WERI-Rb-1 (cell line): ENCODE measurements around the gene INTS1.

Source experiments
- DNase-seq: peaks from one replicate; pipeline ENCODE4 v3.0.0-alpha.2; 2020
- H3K27ac ChIP-seq: fragments of 250-450 bp; sonication (Bioruptor Pico); 2 replicates; pipeline ENCODE4 v1.5.1; 2020; ENCODE audit warnings: mild to moderate bottlenecking, moderate library complexity
- H3K27me3 ChIP-seq: fragments of 250-450 bp; sonication (Bioruptor Pico); 2 replicates; pipeline ENCODE4 v1.5.1; 2021; ENCODE audit warnings: mild to moderate bottlenecking, low read depth, moderate library complexity; ENCODE audit not compliant: insufficient read depth, severe bottlenecking
- H3K36me3 ChIP-seq: fragments of 250-450 bp; sonication (Bioruptor Pico); 2 replicates; pipeline ENCODE4 v1.5.1; 2020; ENCODE audit warnings: mild to moderate bottlenecking, moderate library complexity
- H3K4me3 ChIP-seq: 2 replicates; pipeline ENCODE4 v1.5.1; 2011; ENCODE audit warnings: low read depth, mild to moderate bottlenecking, control low read depth, low read length
- H3K9me3 ChIP-seq: fragments of 250-450 bp; sonication (Bioruptor Pico); 2 replicates; pipeline ENCODE4 v1.5.1; 2021; ENCODE audit warnings: mild to moderate bottlenecking, moderate library complexity; ENCODE audit not compliant: severe bottlenecking
- CTCF ChIP-seq: IDR thresholded peaks from 2 replicates; pipeline ENCODE4 v1.5.1; 2011; ENCODE audit warnings: low read depth, mild to moderate bottlenecking, control low read depth, inconsistent platforms, low read length

INTS1 gene

DNA sequence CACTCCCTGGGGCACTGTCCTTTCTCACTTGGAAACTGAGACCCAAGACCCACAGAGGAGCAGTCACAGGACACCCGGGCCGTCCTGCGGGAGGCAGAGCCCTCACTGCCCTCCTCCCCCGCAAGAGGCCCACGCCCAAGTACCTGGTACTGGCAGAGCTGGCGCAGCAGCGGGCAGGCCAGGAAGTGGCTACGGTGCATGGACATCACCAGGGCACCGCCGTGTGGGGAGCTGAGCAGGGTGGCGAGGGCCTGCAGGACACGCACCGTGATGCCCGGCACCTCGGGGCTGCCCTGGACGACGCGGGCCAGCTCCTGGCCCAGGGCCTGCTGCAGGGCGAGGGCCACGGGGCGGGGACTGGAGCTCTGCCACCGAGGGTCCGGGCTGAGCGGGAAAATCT lies 24.9 kb downstream of the INTS1 start:
- H3K27me3 ChIP-seq: no peaks in the 10 kb centered on the region
- no peak overlapping the region for H3K27ac ChIP-seq
- TF ChIP-seq CTCF: no peak
- no peak for DNase-seq
- no peak overlapping the region for H3K4me3 ChIP-seq
- peaks cover 78% of the 10 kb centered on the region for H3K36me3 ChIP-seq
- H3K9me3 ChIP-seq: no peaks in the 10 kb centered on the region

GRCh38 chr7:1478480-1478879 lies 25.7 kb downstream of the INTS1 start:
- DNase-seq: no peak
- Histone ChIP-seq H3K9me3 (no peaks in the 10 kb centered on the region), H3K27ac (no peak overlapping the region), H3K4me3 (no peak overlapping the region), H3K36me3 (peaks cover 78% of the 10 kb centered on the region), H3K27me3 (no peaks in the 10 kb centered on the region)
- no peak for TF ChIP-seq CTCF

GRCh38 chr7:1476859-1477258 lies 27.3 kb downstream of the INTS1 start:
- no peak for TF ChIP-seq CTCF
- no peak for DNase-seq
- Histone ChIP-seq H3K36me3 (peaks cover 78% of the 10 kb centered on the region), H3K4me3 (no peak overlapping the region), H3K27ac (no peak overlapping the region), H3K9me3 (no peaks in the 10 kb centered on the region), H3K27me3 (no peaks in the 10 kb centered on the region)

DNA sequence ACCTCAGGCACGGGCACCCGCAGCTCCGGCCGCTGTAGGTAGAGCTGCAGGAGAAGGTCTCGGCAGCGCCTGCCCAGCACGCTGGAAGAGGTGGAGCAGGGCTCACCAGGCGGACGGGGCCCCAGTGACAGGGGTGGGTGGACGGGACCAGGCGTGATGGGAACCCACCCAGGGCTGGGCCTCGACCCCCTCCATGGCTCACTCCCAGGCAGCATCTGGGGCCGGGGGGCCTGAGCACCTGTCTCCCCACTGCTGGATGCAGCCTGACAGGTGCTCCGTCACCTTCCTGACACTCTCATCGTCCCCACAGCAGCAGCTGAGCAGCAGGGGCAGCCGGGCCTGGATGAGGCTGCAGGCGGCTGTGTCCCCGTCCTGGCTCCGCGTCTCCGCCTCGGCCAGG lies 28.2 kb downstream of the INTS1 start:
- no peak overlapping the region for H3K4me3 ChIP-seq
- DNase-seq: no peak
- no peaks in the 10 kb centered on the region for H3K9me3 ChIP-seq
- peaks cover 87% of the 10 kb centered on the region for H3K36me3 ChIP-seq
- no peaks in the 10 kb centered on the region for H3K27me3 ChIP-seq
- no peak for TF ChIP-seq CTCF
- no peak overlapping the region for H3K27ac ChIP-seq

GRCh38 chr7:1475393-1475792 lies 28.8 kb downstream of the INTS1 start:
- no peak for DNase-seq
- Histone ChIP-seq H3K4me3 (no peak overlapping the region), H3K27me3 (no peaks in the 10 kb centered on the region), H3K27ac (no peak overlapping the region), H3K9me3 (no peaks in the 10 kb centered on the region), H3K36me3 (peaks cover 92% of the 10 kb centered on the region)
- no peak for TF ChIP-seq CTCF

GRCh38 chr7:1474736-1475135 lies 29.5 kb downstream of the INTS1 start:
- H3K4me3 ChIP-seq: no peak overlapping the region
- no peak for TF ChIP-seq CTCF
- peaks cover 90% of the 10 kb centered on the region for H3K36me3 ChIP-seq
- H3K27ac ChIP-seq: no peak overlapping the region
- no peak for DNase-seq
- no peaks in the 10 kb centered on the region for H3K27me3 ChIP-seq
- no peaks in the 10 kb centered on the region for H3K9me3 ChIP-seq
